OCI-LY7 (cell line): ENCODE measurements around the gene KIAA0930.

ENCODE experiments used
- EZH2phosphoT487 ChIP-seq: fragments of 200-600 bp; sonication (generic); IDR thresholded peaks from 2 replicates; pipeline ENCODE4 v1.6.1; 2018; ENCODE audit warnings: low read depth, borderline replicate concordance, mild to moderate bottlenecking, mixed run types, antibody characterized with exemption, low read length, moderate library complexity, mixed read lengths
- TF ChIP-seq, protein P1 (sequence below): fragments of 200-600 bp; sonication (generic); conservative IDR thresholded peaks from 2 replicates; pipeline ENCODE4 v1.5.1; 2014; ENCODE audit warnings: mild to moderate bottlenecking, antibody characterized with exemption, low read length, moderate library complexity, mixed read lengths

DNA sequence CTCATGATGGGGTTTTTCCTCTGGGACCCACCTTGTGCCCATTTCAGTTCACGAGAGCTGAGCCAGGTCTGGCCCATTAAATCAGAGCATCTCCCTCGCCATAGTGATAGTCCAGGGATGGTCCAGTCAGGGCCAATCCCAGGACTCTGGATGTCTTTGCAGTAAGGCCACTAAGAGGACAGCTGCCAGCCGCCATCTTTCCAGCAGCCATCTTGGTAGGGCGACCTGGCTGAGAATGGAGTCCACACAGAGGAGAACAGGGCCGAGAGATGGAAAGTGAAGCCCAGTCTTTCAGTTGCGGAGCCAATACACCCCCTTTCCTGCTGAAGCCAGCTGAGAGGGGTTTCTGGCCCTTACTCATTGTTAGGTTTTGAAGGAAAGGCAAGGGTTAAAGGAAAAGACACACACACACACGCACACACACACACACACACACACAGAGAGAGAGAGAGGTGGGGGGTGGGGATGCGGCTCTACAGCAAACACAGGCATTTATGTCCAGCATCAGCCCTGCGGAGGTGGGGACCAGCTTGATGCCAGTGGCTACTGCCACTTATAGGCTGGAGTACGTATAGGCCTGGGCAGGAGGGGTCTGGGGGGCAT is 12.4 kb upstream of the KIAA0930 start:
- TF ChIP-seq, protein P1, sequence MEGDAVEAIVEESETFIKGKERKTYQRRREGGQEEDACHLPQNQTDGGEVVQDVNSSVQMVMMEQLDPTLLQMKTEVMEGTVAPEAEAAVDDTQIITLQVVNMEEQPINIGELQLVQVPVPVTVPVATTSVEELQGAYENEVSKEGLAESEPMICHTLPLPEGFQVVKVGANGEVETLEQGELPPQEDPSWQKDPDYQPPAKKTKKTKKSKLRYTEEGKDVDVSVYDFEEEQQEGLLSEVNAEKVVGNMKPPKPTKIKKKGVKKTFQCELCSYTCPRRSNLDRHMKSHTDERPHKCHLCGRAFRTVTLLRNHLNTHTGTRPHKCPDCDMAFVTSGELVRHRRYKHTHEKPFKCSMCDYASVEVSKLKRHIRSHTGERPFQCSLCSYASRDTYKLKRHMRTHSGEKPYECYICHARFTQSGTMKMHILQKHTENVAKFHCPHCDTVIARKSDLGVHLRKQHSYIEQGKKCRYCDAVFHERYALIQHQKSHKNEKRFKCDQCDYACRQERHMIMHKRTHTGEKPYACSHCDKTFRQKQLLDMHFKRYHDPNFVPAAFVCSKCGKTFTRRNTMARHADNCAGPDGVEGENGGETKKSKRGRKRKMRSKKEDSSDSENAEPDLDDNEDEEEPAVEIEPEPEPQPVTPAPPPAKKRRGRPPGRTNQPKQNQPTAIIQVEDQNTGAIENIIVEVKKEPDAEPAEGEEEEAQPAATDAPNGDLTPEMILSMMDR = no peak
- TF ChIP-seq EZH2phosphoT487 = no peak
